CMK (cell line): ENCODE results near the gene FADS6.

Source experiments
- DNase-seq: peaks from one replicate; pipeline ENCODE4 v3.0.0-alpha.2; 2010; ENCODE audit warnings: low read depth

FADS6 gene

GRCh38 chr17:74831444-74832146 is 61.8 kb downstream of the FADS6 start:
- DNase-seq, result no peak

DNA sequence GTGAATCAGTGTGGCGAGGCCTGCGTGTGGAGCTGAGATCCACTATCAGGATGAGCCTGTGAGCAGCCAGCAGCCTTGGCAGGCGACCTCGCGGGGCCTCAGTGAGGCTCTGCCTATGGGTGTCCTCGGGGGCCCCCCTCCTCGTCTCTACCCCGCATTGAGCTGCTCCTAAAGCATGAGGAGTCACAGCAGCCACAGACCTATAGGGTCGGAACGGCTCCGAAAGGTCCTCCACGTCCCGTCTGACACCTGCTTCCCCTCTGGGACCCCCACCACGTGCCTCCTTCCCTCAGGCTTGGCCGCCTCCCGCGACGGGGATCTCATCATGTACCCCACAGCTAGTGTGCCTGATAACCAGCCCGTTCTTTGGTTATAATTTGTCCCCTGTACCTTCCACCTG is 62.6 kb downstream of the FADS6 start:
- no peak for DNase-seq

DNA sequence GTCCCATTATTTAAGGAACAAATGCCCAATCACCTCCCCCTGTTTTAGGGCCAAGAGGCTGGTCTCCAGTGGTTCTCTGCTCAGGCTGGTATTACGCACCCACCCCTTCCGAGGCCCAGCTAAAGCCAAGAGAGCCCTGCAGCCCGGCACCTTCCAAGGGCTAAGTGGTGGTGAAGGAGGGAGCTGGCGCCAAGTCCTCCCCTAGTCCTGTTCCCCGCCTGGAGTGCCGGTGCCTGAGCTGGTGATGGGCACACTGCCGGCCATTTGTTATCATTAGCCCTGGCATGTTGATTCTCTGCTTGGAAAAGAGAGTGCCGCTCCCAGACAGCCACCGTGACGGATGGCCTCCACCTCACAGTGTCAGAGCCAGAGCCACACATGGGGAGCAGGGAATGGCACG is 65.6 kb downstream of the FADS6 start:
- no peak for DNase-seq
